Osteocyte (in vitro differentiated cells): ENCODE data around the gene PRSS8. TPM values are rescaled to one million over a fixed set of nuclear protein-coding genes. Genes with fewer than 3 reads are reported as not detected.
"Not testable (repeated sequence)": the region's sequence is repeated elsewhere in the genome, so short reads cannot be mapped to it uniquely, and the experiment has no call there.

ENCODE experiments used
- DNase-seq: peaks from one replicate; pipeline ENCODE4 v3.0.0; 2021; ENCODE audit warnings: mixed read lengths; ENCODE audit not compliant: unreplicated experiment; ENCODE audit errors: extremely low spot score
- H3K27ac Mint-ChIP-seq: one replicate; pipeline ENCODE4 v1.8.0; 2021; ENCODE audit warnings: mild to moderate bottlenecking, mixed read lengths; ENCODE audit not compliant: unreplicated experiment
- H3K27me3 Mint-ChIP-seq: one replicate; pipeline ENCODE4 v1.8.0; 2021; ENCODE audit warnings: mixed read lengths; ENCODE audit not compliant: unreplicated experiment
- H3K36me3 Mint-ChIP-seq: one replicate; pipeline ENCODE4 v1.8.0; 2021; ENCODE audit warnings: mixed read lengths; ENCODE audit not compliant: unreplicated experiment
- H3K4me1 Mint-ChIP-seq: one replicate; pipeline ENCODE4 v1.8.0; 2021; ENCODE audit warnings: mixed read lengths; ENCODE audit not compliant: unreplicated experiment
- H3K4me3 Mint-ChIP-seq: one replicate; pipeline ENCODE4 v1.8.0; 2021; ENCODE audit warnings: mild to moderate bottlenecking, moderate library complexity, mixed read lengths; ENCODE audit not compliant: unreplicated experiment
- H3K9me3 Mint-ChIP-seq: one replicate; pipeline ENCODE4 v1.8.0; 2021; ENCODE audit warnings: mixed read lengths; ENCODE audit not compliant: unreplicated experiment
- total RNA-seq: library from RNA; stranded (reverse); gene quantifications from 2 replicates; pipeline ENCODE4 v1.2.1, GENCODE V29; 2021
- TF ChIP-seq, protein P1 (sequence below): fragments of 200-600 bp; sonication (generic); IDR thresholded peaks from 2 replicates; pipeline ENCODE4 v1.5.0; 2021; ENCODE audit warnings: antibody characterized with exemption, mild to moderate bottlenecking, moderate library complexity

Gene PRSS8
- total RNA-seq, 1 donor from 2014 or later = not detected

GRCh38 chr16:31138621-31139578 lies 3.4 kb upstream of the PRSS8 start:
- H3K4me3 Mint-ChIP-seq = no peak overlapping the region
- H3K27me3 Mint-ChIP-seq = no peaks in the 10 kb centered on the region
- H3K4me1 Mint-ChIP-seq = peaks cover 18% of the 10 kb centered on the region
- H3K27ac Mint-ChIP-seq = no peak overlapping the region
- no peaks in the 10 kb centered on the region for H3K36me3 Mint-ChIP-seq
- TF ChIP-seq, protein P1, sequence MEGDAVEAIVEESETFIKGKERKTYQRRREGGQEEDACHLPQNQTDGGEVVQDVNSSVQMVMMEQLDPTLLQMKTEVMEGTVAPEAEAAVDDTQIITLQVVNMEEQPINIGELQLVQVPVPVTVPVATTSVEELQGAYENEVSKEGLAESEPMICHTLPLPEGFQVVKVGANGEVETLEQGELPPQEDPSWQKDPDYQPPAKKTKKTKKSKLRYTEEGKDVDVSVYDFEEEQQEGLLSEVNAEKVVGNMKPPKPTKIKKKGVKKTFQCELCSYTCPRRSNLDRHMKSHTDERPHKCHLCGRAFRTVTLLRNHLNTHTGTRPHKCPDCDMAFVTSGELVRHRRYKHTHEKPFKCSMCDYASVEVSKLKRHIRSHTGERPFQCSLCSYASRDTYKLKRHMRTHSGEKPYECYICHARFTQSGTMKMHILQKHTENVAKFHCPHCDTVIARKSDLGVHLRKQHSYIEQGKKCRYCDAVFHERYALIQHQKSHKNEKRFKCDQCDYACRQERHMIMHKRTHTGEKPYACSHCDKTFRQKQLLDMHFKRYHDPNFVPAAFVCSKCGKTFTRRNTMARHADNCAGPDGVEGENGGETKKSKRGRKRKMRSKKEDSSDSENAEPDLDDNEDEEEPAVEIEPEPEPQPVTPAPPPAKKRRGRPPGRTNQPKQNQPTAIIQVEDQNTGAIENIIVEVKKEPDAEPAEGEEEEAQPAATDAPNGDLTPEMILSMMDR = no peak
- no peaks in the 10 kb centered on the region for H3K9me3 Mint-ChIP-seq
- no peak for DNase-seq

- not testable (repeated sequence) for H3K27ac Mint-ChIP-seq
Observed at GRCh38 chr16:31136822-31137499, 1.4 kb upstream of the PRSS8 start.

DNA sequence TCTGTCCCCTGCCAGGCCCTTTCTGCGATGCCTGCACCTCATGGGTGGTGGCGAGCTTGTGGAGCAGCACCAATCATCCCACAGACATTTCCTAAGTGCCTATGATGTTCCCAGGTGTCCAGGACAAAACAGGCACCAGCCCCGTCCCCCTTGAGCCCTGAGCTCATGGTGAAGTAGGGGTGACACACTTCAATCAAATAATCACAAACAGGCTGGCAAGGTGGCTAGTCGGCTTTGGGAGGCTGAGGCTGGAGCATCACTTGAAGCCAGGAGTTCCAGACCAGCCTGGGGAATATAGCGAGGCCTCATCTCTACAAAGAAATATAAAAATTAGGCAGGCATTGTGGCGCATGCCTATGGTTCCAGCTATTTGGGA lies 748 bp upstream of the PRSS8 start:
- TF ChIP-seq, protein P1 = no peak
- Mint-ChIP-seq H3K36me3 (no peaks in the 10 kb centered on the region), H3K4me1 (peaks cover 11% of the 10 kb centered on the region), H3K27ac (no peak overlapping the region), H3K9me3 (no peaks in the 10 kb centered on the region), H3K27me3 (no peaks in the 10 kb centered on the region), H3K4me3 (no peak overlapping the region)
- DNase-seq = no peak

More at GRCh38 chr16:31136822-31137499, 1.4 kb upstream of the PRSS8 start:
- H3K9me3 Mint-ChIP-seq, H3K4me3 Mint-ChIP-seq, H3K36me3 Mint-ChIP-seq, DNase-seq, H3K27me3 Mint-ChIP-seq: not testable (repeated sequence)
- peaks cover 18% of the 10 kb centered on the region for H3K4me1 Mint-ChIP-seq

DNA sequence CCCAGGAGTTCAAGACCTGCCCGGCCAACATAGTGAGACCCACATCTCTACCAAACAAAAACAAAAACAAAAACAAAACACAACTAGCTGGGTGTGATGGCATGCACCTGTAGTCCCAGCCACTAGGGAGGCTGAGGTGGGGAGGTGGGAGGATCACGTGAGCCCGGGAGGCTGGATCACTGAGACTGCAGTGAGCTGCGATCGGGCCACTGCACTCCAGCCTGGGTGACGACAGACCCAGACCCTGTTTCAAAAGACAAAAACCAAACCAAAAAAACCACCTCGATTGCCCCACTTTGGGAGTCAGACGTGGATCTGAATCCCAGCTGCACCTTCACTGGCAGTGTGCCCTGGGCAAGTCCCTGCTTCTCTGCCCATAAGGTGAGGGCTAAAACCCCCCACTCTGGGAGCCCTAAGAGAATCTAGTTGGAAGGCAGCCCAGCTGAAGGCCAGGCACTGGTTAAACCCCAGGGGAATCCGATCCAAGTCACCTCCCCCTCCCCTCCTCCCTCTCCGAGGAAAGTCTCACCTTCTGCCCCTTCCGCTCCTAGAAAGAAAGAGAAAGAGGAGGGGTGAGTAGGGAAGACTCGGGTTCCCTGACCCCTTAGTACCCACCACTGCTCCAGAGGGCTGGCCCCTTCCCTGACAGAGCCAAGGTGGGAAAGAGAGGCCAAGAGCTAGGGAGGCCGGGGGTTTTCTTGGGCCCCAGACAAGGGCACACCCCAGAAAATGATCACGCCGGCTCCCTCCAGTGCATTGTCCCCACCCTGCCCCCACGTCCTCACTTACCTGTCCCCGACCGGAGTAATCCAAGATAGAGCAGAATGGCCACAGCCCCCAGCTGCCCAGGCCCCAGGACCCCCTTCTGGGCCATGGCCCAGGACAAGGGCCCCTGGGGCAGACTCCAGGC lies 647 bp downstream of the PRSS8 start:
- Mint-ChIP-seq H3K4me3 (no peak overlapping the region), H3K4me1 (peaks cover 6% of the 10 kb centered on the region), H3K27ac (no peak overlapping the region)

GRCh38 chr16:31134091-31134571 lies 1.4 kb downstream of the PRSS8 start:
- Mint-ChIP-seq H3K27ac (no peak overlapping the region), H3K36me3 (peaks cover 2% of the 10 kb centered on the region), H3K4me1 (peaks cover 6% of the 10 kb centered on the region), H3K4me3 (no peak overlapping the region), H3K9me3 (no peaks in the 10 kb centered on the region), H3K27me3 (no peaks in the 10 kb centered on the region)
- TF ChIP-seq, protein P1 = no peak
- no peak for DNase-seq

More for the DNA sequence above, 647 bp downstream of the PRSS8 start:
- peaks cover 2% of the 10 kb centered on the region for H3K36me3 Mint-ChIP-seq
- no peaks in the 10 kb centered on the region for H3K27me3 Mint-ChIP-seq
- TF ChIP-seq, protein P1 = no peak
- no peak for DNase-seq
- H3K9me3 Mint-ChIP-seq = no peaks in the 10 kb centered on the region
